GM21717 (cell line): ENCODE measurements around the gene CARMIL1.
"Not testable (repeated sequence)": the region's sequence is repeated elsewhere in the genome, so short reads cannot be mapped to it uniquely, and the experiment has no call there.

Experiments used
- ATAC-seq: cut with Tn5 transposase; IDR thresholded peaks from one replicate; pipeline ENCODE4 v1.9.1; 2021; ENCODE audit warnings: mild to moderate bottlenecking, moderate library complexity; ENCODE audit not compliant: unreplicated experiment

CARMIL1 gene

GRCh38 chr6:25548451-25548850 is 269.3 kb downstream of the CARMIL1 start:
- ATAC-seq: no peak

- no peak for ATAC-seq
Observed at GRCh38 chr6:25550631-25551030, 271.5 kb downstream of the CARMIL1 start.

- ATAC-seq: no peak
Observed at GRCh38 chr6:25553502-25553901, 274.3 kb downstream of the CARMIL1 start.

GRCh38 chr6:25555188-25555587 is 276.0 kb downstream of the CARMIL1 start:
- no peak for ATAC-seq

GRCh38 chr6:25556516-25556915 is 277.3 kb downstream of the CARMIL1 start:
- ATAC-seq: no peak

- ATAC-seq: no peak
Observed at GRCh38 chr6:25558155-25558817, 279.1 kb downstream of the CARMIL1 start.

- ATAC-seq: no peak
Observed at GRCh38 chr6:25560865-25561264, 281.7 kb downstream of the CARMIL1 start.

- no peak for ATAC-seq
Observed at GRCh38 chr6:25564943-25565342, 285.8 kb downstream of the CARMIL1 start.

- ATAC-seq: no peak
Observed at GRCh38 chr6:25570578-25570977, 291.4 kb downstream of the CARMIL1 start.

- no peak for ATAC-seq
Observed at GRCh38 chr6:25576919-25577318, 297.7 kb downstream of the CARMIL1 start.

GRCh38 chr6:25578538-25578937 is 299.4 kb downstream of the CARMIL1 start:
- no peak for ATAC-seq

- ATAC-seq: no peak
Observed at GRCh38 chr6:25579391-25579883, 300.3 kb downstream of the CARMIL1 start.

- no peak for ATAC-seq
Observed at GRCh38 chr6:25579902-25580495, 300.8 kb downstream of the CARMIL1 start.

GRCh38 chr6:25582101-25582500 is 302.9 kb downstream of the CARMIL1 start:
- no peak for ATAC-seq

- ATAC-seq: no peak
Observed at GRCh38 chr6:25583099-25583498, 303.9 kb downstream of the CARMIL1 start.

GRCh38 chr6:25583906-25584305 is 304.7 kb downstream of the CARMIL1 start:
- no peak for ATAC-seq

- ATAC-seq: no peak
Observed at GRCh38 chr6:25585225-25585624, 306.1 kb downstream of the CARMIL1 start.

- ATAC-seq: not testable (repeated sequence)
Observed at GRCh38 chr6:25586119-25586518, 306.9 kb downstream of the CARMIL1 start.

GRCh38 chr6:25586927-25587326 is 307.8 kb downstream of the CARMIL1 start:
- no peak for ATAC-seq

- ATAC-seq: no peak
Observed at GRCh38 chr6:25590986-25591385, 311.8 kb downstream of the CARMIL1 start.

GRCh38 chr6:25596928-25597818 is 318.0 kb downstream of the CARMIL1 start:
- no peak for ATAC-seq
